OCI-LY1 (cell line): ENCODE results near the gene C11orf21.
"Not testable (repeated sequence)": the region's sequence is repeated elsewhere in the genome, so short reads cannot be mapped to it uniquely, and the experiment has no call there.

Experiments
- H2AFZ ChIP-seq: fragments of 200-600 bp; sonication (generic), shearing (Covaris generic); 2 replicates; pipeline ENCODE4 v1.6.0; 2014; ENCODE audit warnings: antibody characterized with exemption, mild to moderate bottlenecking, low read length
- H3F3A ChIP-seq: fragments of 200-600 bp; sonication (generic), shearing (Covaris generic); 2 replicates; pipeline ENCODE4 v1.6.0; 2014; ENCODE audit warnings: mild to moderate bottlenecking, antibody characterized with exemption, low read length, moderate library complexity; ENCODE audit not compliant: insufficient read depth
- H3K27ac ChIP-seq: fragments of 200-600 bp; sonication (generic); 2 replicates; pipeline ENCODE4 v1.5.1; 2014; ENCODE audit warnings: low read length, mixed run types, mild to moderate bottlenecking, low read depth; ENCODE audit not compliant: poor library complexity, severe bottlenecking
- H3K27me3 ChIP-seq: fragments of 200-600 bp; sonication (generic); 2 replicates; pipeline ENCODE4 v1.6.0; 2014; ENCODE audit warnings: antibody characterized with exemption, mild to moderate bottlenecking, low read length, moderate library complexity; ENCODE audit not compliant: insufficient read depth
- H3K36me3 ChIP-seq: fragments of 200-600 bp; sonication (generic); 2 replicates; pipeline ENCODE4 v1.6.1; 2014; ENCODE audit warnings: mild to moderate bottlenecking, antibody characterized with exemption, low read length, moderate library complexity, mixed read lengths; ENCODE audit not compliant: insufficient read depth
- H3K4me1 ChIP-seq: fragments of 200-600 bp; sonication (generic); 2 replicates; pipeline ENCODE4 v1.5.1; 2014; ENCODE audit warnings: mild to moderate bottlenecking, low read length, moderate library complexity; ENCODE audit not compliant: insufficient read depth, severe bottlenecking
- H3K4me2 ChIP-seq: fragments of 200-600 bp; sonication (generic), shearing (Covaris generic); 2 replicates; pipeline ENCODE4 v1.6.1; 2014; ENCODE audit warnings: low read length
- H3K4me3 ChIP-seq: fragments of 200-600 bp; sonication (generic); 2 replicates; pipeline ENCODE4 v1.5.1; 2014; ENCODE audit warnings: low read length, low read depth, mild to moderate bottlenecking, mixed read lengths; ENCODE audit not compliant: poor library complexity, severe bottlenecking
- H3K79me2 ChIP-seq: fragments of 200-600 bp; shearing (Covaris generic); 2 replicates; pipeline ENCODE4 v1.6.1; 2016; ENCODE audit warnings: mixed run types, low read length, mixed read lengths; ENCODE audit not compliant: insufficient read depth
- H3K9ac ChIP-seq: fragments of 200-600 bp; sonication (generic), shearing (Covaris generic); 2 replicates; pipeline ENCODE4 v1.6.1; 2014; ENCODE audit warnings: mild to moderate bottlenecking, low read length, mixed read lengths
- H3K9me2 ChIP-seq: fragments of 200-600 bp; sonication (generic), shearing (Covaris generic); 2 replicates; pipeline ENCODE4 v1.6.1; 2014; ENCODE audit warnings: low read depth, mild to moderate bottlenecking, low read length, mixed read lengths
- H3K9me3 ChIP-seq: fragments of 200-600 bp; shearing (Covaris generic); 2 replicates; pipeline ENCODE4 v1.6.1; 2014; ENCODE audit warnings: low read length, mixed read lengths
- H4K20me1 ChIP-seq: fragments of 200-600 bp; sonication (generic), shearing (Covaris generic); 2 replicates; pipeline ENCODE4 v1.6.0; 2016; ENCODE audit warnings: mild to moderate bottlenecking, low read length; ENCODE audit not compliant: insufficient read depth
- EZH2 ChIP-seq: fragments of 200-600 bp; sonication (generic), shearing (Covaris generic); IDR thresholded peaks from 2 replicates; pipeline ENCODE4 v1.8.0; 2017; ENCODE audit warnings: borderline replicate concordance, mixed run types, mild to moderate bottlenecking, antibody characterized with exemption, low read length, moderate library complexity, mixed read lengths
- TF ChIP-seq, protein P1 (sequence below): fragments of 200-600 bp; sonication (generic), shearing (Covaris generic); IDR thresholded peaks from 2 replicates; pipeline ENCODE4 v1.5.1; 2017; ENCODE audit warnings: mild to moderate bottlenecking, antibody characterized with exemption, low read length, moderate library complexity, mixed read lengths

The C11orf21 gene

DNA sequence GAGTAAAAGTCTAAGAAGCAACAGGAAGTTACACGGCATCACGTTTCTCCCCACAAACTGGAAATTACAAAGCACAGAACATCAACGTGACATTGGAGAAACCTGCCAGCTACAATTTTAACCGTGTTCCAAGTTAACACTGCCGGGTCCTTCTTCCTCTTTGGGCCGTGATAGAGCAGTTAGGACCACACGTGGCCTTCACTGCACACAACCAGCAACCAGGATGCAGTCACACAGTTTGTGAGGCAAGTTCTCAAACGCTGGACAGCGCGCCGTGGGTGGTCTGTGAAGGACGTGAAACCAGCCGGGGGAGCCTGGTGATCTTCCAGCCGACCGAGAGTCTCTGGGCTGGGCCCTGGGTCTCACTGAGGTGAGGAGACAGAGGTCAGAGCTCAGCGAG lies 14.6 kb downstream of the C11orf21 start:
- Histone ChIP-seq H3K9me2 (no peaks in the 10 kb centered on the region), H2AFZ (no peak overlapping the region), H3K4me3 (no peak overlapping the region), H3K4me2 (no peak overlapping the region), H3K9ac (no peak overlapping the region), H3K27ac (no peak overlapping the region), H3K27me3 (no peaks in the 10 kb centered on the region), H3F3A (no peaks in the 10 kb centered on the region), H3K4me1 (no peaks in the 10 kb centered on the region), H4K20me1 (no peaks in the 10 kb centered on the region), H3K9me3 (no peaks in the 10 kb centered on the region), H3K36me3 (no peaks in the 10 kb centered on the region), H3K79me2 (no peaks in the 10 kb centered on the region)
- TF ChIP-seq, protein P1, sequence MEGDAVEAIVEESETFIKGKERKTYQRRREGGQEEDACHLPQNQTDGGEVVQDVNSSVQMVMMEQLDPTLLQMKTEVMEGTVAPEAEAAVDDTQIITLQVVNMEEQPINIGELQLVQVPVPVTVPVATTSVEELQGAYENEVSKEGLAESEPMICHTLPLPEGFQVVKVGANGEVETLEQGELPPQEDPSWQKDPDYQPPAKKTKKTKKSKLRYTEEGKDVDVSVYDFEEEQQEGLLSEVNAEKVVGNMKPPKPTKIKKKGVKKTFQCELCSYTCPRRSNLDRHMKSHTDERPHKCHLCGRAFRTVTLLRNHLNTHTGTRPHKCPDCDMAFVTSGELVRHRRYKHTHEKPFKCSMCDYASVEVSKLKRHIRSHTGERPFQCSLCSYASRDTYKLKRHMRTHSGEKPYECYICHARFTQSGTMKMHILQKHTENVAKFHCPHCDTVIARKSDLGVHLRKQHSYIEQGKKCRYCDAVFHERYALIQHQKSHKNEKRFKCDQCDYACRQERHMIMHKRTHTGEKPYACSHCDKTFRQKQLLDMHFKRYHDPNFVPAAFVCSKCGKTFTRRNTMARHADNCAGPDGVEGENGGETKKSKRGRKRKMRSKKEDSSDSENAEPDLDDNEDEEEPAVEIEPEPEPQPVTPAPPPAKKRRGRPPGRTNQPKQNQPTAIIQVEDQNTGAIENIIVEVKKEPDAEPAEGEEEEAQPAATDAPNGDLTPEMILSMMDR: no peak
- no peak for TF ChIP-seq EZH2

DNA sequence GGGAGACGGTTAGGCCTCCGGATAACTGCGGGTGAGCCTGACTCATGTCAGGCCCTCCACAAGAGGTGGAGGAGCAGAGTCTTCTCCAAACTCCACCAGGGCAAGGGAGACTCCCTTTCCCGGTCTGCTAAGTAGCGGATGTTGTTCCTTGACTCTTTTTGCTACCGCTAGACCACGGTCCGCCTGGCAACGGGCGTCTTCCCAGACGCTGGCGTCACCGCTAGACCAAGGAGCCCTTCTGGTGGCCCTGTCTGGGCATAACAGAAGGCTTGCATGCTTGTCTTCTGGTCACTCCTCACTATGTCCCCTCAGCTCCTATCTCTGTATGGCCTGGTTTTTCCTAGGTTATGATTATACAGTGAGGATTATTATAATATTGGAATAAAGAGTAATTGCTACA lies 15.4 kb downstream of the C11orf21 start:
- not testable (repeated sequence) for H3K9me3 ChIP-seq, H3K27me3 ChIP-seq, H3K4me3 ChIP-seq

DNA sequence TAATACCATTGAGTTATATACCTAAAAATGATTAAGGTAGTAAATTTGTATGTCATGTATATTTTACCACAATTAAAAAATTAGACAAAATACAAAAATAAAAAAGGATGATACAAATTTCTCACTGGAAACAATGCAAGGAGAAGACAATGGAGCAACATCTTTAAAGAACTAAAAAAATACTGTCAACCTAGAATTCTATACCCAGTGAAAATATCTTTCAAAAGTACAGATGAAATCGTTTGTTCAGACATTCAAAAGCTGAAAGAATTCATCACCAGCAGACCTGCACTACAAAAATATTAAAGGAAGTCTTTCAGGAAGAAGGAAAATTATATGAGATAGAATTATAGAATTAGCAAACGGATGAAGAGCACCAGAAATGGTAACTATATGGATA lies 21.5 kb downstream of the C11orf21 start:
- no peaks in the 10 kb centered on the region for H3K4me1 ChIP-seq
- H3F3A ChIP-seq: no peaks in the 10 kb centered on the region
- H4K20me1 ChIP-seq: no peaks in the 10 kb centered on the region
- H3K4me2 ChIP-seq: no peak overlapping the region
- H3K9me3 ChIP-seq: no peaks in the 10 kb centered on the region
- no peak overlapping the region for H3K9ac ChIP-seq
- no peak overlapping the region for H2AFZ ChIP-seq
- no peak overlapping the region for H3K27ac ChIP-seq
- TF ChIP-seq, protein P1: no peak
- no peak for TF ChIP-seq EZH2
- no peaks in the 10 kb centered on the region for H3K9me2 ChIP-seq
- H3K4me3 ChIP-seq: no peak overlapping the region
- peaks cover under 1% of the 10 kb centered on the region; the same call in 1 of the 2 replicates for H3K27me3 ChIP-seq
- H3K79me2 ChIP-seq: no peaks in the 10 kb centered on the region
- H3K36me3 ChIP-seq: no peaks in the 10 kb centered on the region

More for the DNA sequence above, 15.4 kb downstream of the C11orf21 start:
- not testable (repeated sequence) for H3K79me2 ChIP-seq, H3K9me2 ChIP-seq, H2AFZ ChIP-seq, H3K4me2 ChIP-seq, H3K9ac ChIP-seq, H3K27ac ChIP-seq, H3K4me1 ChIP-seq, H4K20me1 ChIP-seq, H3F3A ChIP-seq, H3K36me3 ChIP-seq

DNA sequence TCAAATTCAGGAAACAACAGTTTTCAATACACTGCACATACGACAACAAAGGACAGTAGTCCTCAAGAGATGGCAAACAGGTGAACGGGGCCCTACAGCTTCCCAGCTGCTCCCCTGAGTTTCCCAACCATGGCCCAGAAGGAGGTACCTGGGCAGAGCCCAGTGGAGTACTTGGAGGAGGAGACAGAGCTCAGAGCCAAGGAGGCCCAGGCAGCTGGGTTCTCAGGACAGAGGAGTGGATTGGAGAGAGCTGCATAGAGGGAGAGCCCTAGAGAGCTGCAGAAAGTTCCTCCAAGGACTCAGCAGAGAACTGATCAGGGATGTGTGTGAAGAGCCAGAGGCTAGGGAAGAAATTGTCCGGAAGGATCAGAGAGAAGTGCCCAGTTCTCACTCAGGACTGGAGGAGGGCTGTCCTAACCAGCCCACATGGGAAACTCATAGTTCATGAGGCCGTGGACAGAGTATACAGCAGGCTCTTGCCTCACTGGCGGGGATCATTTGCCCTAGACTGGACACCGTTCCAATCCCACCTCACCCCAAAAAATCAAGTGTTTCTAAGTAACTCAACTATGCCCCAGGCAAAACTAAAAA lies 23.7 kb downstream of the C11orf21 start:
- Histone ChIP-seq H3K79me2 (no peaks in the 10 kb centered on the region), H3K4me1 (no peaks in the 10 kb centered on the region), H3F3A (no peaks in the 10 kb centered on the region), H3K4me2 (no peak overlapping the region), H2AFZ (no peak overlapping the region), H3K4me3 (no peak overlapping the region), H3K27me3 (peaks cover 4% of the 10 kb centered on the region; the same call in 1 of the 2 replicates), H3K9ac (no peak overlapping the region), H3K36me3 (no peaks in the 10 kb centered on the region), H3K27ac (no peak overlapping the region), H3K9me2 (no peaks in the 10 kb centered on the region), H4K20me1 (no peaks in the 10 kb centered on the region), H3K9me3 (no peaks in the 10 kb centered on the region)
- no peak for TF ChIP-seq EZH2
- TF ChIP-seq, protein P1: no peak
